Activated T-helper 9 cell treated with anti-CD3 and anti-CD28 coated beads, Interleukin-2, amount 50 U/mL, for 16 hours (primary cell): ENCODE data around the gene FGF22.
A peak's percentile ranks its signal among the peaks of the same experiment; 100 is the strongest.
"Not testable (repeated sequence)": the region's sequence is repeated elsewhere in the genome, so short reads cannot be mapped to it uniquely, and the experiment has no call there.

Experiments used
- DNase-seq: peaks from one replicate; pipeline ENCODE4 v3.0.0-alpha.2; 2020; ENCODE audit warnings: low read depth

Gene FGF22

DNA sequence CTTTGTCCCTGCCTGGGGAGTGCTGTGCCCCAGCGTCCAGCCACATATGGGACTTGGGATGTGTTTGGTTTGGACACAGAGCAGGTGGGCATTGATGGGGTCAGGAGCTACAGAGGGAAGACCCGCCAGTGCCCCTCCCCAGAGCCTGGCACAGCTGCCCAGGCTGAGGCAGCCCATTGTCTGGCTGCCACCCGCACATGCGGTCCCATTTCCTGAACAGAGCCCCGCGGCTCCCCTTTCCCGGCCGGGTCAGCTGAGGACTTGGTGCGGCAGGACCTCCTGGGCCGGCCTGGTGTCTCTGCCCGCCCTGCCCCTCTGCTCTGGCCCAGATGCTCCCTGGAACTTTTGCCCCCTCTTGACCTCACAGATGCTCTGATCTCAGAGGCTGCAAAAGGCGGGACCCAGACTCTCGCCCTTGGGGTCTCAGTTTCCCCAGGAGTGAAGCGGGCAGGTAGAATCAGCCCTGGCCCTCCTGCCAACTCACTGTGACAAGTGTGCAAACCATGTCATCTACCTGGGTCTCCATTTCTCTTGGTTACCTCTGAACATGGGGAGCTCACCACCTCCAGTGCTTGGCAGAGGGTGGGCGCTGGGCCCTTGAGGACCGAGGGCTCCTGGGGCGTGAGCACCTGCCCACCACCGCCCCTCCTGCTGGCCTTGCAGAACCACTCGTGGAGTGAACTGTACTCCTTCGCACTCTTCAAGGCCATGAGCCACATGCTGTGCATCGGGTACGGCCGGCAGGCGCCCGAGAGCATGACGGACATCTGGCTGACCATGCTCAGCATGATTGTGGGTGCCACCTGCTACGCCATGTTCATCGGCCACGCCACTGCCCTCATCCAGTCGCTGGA lies 32.2 kb upstream of the FGF22 start:
- no peak for DNase-seq

DNA sequence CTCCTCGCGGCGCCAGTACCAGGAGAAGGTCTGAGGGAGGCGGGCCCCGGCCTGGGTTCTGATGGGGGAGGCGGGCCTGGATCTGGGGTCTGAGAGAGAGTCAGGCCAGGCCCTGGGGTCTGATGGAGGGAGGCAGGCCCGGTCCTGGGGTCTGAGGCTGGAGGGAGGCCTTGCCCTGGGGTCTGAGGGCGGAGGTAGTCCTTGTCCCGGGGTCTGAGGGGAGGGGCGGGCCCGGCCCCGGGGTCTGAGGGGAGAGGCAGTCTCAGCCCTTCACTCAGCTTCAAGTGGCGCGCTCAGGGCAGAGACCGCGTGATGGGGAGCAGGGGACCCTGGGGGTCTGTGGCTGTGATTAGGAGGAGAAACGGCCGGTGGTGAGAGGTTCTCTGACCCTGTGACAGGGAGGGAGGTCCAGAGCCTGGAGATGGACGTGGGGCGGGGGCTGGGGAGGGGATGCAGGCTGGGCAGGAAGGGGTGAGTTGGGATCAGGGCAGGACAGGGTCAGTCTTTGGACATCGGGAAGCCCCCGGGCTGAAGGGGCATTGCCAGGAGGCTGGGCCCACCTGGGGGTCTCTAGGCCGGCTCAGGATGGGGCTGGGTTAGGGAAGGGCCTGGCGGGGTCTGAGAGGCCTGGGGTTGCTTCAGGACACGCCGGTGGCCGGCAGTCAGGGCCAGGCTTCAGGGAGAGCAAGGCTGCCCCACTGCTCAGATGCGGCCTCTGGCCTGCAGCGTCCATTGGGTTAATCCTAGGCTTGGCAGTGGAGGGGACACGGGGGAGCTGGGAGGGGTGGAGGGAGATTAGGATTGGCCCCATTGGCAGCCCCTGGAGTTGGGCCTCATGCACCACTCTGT lies 31.3 kb upstream of the FGF22 start:
- DNase-seq: no peak

GRCh38 chr19:609004-609346 lies 30.7 kb upstream of the FGF22 start:
- DNase-seq: no peak

DNA sequence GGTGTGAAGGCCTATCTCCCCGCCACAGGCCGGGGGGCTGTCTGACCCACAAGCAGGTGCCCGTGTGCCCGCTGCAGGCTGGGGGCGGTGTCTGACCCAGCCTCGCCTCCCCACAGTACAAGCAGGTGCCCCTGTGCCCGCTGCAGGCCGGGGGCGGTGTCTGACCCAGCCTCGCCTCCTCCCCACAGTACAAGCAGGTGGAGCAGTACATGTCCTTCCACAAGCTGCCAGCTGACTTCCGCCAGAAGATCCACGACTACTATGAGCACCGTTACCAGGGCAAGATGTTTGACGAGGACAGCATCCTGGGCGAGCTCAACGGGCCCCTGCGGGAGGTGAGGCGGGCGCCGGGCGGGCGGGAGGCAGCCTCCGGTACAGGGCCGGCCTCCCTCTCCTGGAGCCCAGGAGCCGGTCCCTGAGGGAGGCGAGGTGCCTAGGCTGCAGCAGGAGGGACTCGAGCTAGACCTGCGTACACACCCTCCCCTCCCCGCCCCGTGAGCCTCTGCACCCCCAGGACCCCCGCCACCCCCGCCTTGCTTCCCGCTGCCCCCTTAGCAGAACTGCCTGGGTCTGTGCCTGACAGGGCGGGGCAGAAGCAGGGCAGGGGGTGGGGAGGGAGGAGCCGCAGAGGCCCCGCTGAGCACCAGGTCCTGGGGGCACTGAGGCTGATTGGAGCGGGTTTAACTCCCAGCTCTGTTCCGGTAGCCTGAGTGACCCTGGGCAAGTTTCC lies 29.4 kb upstream of the FGF22 start:
- no peak for DNase-seq

DNA sequence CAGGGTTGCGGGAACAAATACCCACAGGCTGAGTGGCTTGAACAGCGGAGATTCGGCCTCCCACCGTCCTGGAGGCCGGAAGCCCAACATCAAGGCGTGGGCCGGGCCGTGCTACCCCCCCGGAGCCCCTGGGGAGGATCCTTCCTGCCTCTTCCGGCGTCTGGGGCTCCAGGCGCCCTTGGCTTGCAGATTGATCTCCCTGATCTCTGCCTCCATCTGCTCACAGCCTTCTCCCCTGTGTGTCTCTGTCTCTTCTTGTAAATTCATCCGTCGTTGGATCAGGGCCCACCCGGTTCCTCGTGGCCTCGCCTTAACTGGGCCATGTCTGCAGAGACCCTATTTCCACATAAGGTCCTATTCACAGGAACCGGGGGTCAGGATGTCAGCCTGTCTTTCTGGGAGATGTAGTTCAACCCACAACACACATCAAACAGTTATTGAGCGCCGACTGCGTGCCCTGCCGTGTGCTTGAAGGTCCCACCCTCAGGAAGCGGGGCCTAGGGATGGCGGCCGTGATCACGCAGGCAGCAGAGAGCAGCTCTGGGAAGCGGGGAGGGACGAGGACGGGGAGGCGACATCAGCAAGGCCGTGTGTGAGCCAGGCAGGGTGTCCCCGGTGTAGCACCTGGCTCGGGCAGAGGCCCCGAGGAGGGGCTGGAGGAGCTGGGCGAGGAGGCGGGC lies 28.7 kb upstream of the FGF22 start:
- DNase-seq: peak; percentile 44

- DNase-seq: peak; percentile 68
Observed at GRCh38 chr19:611481-611868, 28.2 kb upstream of the FGF22 start.

DNA sequence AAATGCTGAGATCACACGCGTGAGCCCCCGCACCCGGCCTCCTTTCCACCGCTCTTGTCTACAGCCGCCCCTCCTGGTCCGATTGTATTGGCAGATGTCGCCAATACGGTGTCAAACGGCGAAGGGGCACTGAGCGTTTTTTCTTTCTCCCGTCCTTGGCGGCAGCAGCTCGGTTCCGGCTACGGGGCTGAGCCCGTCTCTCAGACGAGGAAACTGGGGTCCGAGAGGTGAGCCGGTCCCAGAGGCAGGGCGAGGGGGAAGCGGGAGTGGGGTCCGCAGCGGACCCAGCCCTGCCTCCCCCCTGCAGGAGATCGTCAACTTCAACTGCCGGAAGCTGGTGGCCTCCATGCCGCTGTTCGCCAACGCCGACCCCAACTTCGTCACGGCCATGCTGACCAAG lies 26.7 kb upstream of the FGF22 start:
- no peak for DNase-seq

- DNase-seq: no peak
Observed at GRCh38 chr19:613732-614567, 25.7 kb upstream of the FGF22 start.

- no peak for DNase-seq
Observed at GRCh38 chr19:615619-616018, 24.1 kb upstream of the FGF22 start.

GRCh38 chr19:616062-616700 lies 23.5 kb upstream of the FGF22 start:
- no peak for DNase-seq

GRCh38 chr19:616747-617526 lies 22.7 kb upstream of the FGF22 start:
- DNase-seq: no peak

- no peak for DNase-seq
Observed at GRCh38 chr19:617551-618246, 22.0 kb upstream of the FGF22 start.

DNA sequence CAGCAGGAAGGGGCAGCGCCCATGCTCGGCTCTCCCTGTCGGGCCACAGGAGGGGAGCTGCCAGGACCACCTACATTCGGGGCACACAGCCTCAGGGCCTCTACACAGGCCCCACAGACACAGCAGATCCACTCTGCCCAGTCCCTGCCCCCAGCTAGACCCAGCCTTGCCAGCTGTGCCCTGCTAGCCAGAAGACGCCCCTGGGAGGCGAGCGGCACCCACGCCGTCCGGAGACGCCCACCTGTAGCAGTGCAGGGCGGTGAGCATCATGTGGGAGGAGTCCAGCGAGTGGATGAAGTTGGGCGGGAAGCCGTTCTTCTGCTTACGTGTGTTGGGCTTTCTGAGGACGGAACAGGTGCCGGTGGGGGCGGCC lies 21.4 kb upstream of the FGF22 start:
- no peak for DNase-seq

DNA sequence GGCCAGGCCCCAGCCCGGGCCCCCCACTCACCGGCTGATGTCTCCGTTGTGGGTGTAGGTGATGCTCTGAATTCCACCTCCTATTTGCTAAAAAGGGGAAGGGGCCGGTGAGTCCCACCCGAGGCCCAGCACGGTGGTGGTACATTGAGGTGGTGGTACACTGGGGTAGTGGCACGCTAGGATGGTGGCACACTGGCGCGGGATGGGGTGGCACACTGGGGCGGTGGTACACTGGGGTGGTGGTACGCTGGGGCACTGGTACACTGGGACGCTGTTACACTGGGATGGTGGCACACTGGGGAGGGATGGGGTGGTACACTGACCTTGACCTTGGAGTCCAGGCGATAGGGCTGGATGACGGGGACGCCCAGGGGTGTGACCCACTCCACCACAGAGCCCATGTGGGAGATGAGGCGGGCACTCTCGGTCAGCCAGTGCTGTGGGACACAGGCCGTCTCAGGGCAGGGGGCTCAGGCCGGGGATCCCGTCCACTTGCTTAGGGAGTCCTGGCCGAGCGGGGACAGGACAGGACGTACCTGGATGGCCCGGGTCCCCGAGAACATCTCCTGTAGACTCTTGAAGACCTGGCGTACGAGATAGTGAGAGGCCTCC lies 20.9 kb upstream of the FGF22 start:
- no peak for DNase-seq

DNA sequence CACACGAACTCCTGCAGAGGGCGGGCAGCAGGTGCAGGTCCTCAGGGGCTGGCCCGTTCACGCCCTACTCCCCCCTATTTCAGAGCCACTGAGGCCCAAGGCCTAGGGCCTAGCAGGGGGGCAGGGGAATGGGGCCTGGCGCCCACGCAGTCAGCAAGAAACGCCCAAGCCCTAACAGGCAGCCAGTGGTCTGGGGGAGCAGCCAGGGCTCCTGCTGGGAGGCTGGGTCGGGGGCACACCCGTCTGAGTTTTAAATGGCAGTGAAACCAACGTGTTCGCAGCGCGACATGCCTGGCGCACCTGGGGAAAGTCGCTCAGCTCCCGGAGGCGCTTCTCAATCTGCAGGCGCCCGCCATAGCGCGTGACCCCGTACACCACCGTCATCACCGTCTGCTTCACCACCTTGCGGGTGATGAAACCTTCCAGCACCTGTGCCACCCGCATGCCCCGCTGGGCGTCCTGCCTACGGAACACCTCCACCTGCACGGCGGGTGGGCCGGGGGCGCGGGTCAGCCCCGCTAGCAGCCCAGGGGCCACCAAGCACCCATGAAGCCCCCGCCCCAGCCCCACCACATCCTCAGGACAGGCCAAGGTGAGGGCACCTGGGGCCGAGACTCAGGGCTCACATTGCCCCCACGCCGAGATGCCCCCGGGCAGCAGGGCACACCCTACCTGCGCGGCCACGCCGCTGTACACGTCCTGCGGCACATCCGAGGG lies 20.2 kb upstream of the FGF22 start:
- DNase-seq: no peak

- no peak for DNase-seq
Observed at GRCh38 chr19:620166-620862, 19.4 kb upstream of the FGF22 start.

DNA sequence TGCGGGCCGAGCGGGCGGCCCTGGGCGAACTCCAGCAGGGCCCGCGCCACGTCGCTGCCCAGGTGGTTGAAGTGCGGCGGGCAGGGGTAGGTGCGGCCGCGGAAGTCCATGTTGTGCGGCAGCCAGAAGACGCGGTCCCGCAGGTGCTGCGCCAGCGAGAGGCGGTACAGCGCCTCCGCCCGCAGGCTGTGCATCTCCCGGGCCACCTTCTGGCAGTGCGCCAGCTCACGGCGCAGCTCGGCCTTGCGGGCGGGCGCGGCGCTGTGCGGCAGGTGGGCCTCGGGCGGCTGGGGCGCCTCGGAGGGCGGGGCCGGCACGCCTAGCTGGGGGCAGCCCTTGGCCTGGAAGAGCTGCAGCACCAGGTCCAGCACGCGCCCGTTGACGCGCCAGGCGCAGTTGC lies 18.5 kb upstream of the FGF22 start:
- not testable (repeated sequence) for DNase-seq

GRCh38 chr19:621819-622218 lies 17.9 kb upstream of the FGF22 start:
- DNase-seq: no peak
